GM19035 (cell line): ENCODE measurements around the gene ECHS1.

ENCODE experiments used
- ATAC-seq: cut with Tn5 transposase; IDR thresholded peaks from one replicate; pipeline ENCODE4 v1.9.1; 2021; ENCODE audit not compliant: unreplicated experiment

ECHS1 gene

DNA sequence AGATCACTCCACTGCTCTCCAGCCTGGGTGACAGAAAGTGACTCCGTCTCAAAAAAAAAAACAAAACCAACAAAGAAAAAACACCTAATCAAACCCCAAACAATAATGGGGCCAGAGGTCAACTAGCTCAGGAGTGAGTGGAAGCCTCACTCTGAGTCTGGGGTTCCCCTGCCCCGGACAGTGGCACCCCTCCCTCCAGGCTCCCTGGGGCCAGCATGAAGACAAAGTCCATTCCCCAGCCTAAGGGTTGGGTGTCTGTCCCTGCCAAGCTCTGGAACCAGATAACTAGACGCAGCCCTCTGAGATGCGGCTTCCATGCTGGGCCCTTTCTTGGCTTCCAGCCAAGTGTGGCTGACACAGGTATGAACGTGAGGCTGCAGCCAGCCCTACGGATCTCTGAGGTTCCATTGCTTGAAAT lies 13.6 kb downstream of the ECHS1 start:
- no peak for ATAC-seq

DNA sequence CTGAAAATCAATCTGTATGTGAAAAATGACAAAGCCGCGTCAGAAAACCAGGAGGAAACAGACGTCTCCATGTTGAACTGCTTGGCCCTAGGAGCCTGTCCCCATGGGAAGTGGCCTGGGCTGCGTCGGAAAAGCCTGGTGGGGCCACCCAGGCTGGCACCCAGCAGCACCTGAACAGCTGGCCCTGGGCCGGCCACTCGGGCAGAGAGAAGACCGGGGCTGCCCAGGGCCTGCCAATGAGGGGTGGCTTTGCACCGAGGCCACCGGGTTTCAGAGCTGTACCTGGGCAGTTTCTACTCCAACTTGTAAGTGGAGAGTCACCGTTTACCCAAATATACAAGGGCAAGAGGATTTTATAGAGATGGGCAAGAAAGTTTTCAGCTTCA lies 14.2 kb downstream of the ECHS1 start:
- no peak for ATAC-seq

DNA sequence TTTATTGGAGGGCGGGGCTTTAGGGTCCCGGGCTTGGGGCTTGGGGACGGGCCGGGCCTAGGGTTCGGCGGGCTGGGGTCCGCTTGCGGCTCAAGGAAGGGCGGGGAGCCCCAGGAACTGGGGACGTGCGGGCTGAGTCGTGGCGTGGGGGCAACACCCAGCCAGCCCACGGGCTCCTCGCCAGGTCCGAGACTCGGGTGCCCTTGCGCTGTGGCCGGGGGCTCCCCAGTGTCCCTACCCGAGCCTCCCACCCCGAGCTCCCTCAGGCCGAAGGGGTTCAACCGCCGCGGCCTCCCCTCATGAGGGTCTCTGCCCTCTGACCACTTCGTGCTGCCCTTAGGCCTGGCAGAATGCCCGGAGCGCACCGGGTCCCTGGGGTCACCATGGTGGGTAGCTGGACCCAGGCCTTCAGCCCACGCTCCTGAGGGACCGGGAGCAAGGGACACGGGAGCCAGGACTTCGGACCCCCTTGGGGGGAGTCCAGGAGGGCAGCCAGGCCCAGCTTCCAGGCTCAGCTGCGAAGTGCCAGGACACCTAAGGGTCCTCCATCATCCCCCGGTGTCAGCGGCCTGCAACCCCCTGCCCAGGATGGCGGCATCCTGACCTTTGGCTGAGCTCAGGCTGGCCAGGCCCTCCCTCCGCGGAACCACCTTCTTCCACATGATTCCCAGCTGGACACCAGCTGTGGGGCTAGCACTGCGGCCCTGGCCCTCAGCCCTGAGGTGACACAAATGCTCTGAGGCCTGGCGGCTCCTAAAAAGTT lies 14.8 kb downstream of the ECHS1 start:
- ATAC-seq: no peak

DNA sequence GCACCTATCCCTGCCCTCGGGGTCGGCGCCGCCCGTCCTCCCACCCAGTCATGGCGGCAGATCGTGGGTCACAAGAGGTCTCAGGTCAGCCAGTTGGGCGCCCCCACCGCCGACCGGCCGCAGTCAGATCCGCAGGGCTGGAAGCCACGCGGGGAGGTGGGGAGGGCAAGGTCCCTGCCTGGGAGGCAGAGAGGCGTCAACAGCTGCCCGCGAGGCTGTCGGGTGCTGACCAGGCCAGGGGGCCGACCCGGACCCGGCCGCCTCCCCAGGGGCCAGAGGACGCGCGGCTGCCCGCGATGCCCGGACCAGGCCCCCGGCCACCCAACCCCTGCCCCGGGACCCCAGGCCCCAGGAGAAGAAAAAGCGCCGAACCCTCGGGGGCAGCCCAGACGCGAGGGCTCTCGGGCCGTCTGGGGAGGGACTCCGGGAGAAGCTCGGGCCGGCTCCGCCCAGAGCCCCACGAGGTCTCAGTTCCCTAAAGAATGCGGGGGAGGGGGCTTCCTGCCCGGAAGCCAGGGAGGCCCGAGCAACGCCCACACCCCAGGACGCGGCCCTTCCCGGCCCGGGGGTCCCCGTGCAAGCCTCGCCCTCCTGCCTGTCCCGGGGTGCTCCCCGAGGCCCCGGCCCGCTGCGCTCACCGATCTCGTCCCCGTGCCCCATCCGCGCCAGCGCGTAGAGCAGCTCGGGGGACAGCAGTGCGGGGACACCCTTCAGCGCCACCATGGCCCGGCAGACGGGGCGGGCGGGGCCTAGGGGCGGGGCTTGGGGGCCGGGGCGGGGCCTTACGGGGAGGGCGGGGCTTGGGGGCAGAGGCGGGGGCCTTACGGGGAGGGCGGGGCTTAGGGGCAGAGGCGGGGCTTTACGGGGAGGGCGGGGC lies 15.6 kb downstream of the ECHS1 start, which contains the start of gene FUOM:
Gene FUOM (minus strand): TSS at position 735 of the 877 bp plus-strand sequence. CDS start 12 bp downstream, at position 723.
- ATAC-seq: peak; percentile 61

DNA sequence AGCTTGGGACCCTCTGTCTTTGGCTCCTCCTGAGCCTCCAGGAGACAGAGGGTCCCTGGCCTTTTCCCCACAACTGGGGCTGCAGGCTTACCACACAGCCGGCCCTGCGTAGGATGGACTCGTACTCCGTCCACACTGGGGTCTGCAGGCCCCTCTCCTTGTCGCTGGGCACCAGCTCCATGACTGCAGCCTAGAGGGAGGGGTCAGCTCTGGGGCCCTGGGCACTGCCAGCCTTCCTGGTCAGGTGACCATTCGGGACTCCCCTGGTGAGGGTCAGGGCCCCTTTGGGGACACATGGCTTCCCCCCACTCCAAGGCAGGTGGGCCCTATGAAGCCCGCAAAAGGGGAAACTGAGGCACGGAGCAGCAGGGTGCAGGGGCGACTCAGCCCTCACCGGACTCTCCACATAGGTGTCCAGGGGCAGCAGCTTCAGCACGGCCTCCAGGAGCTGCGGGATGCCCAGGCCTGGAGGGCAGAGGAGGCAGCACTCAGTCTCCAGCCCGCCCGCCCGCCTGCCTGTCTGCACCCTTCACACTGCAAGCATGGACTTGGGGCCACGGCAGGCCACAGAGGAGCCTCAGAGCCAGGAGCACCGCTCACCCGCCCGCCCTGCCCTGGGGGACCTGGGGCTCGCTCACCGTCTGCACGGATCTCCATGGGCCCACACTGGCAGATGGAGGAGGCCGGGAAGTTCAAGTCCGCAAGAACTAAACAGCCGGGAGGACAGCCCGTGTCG lies 16.4 kb downstream of the ECHS1 start:
- ATAC-seq: no peak

DNA sequence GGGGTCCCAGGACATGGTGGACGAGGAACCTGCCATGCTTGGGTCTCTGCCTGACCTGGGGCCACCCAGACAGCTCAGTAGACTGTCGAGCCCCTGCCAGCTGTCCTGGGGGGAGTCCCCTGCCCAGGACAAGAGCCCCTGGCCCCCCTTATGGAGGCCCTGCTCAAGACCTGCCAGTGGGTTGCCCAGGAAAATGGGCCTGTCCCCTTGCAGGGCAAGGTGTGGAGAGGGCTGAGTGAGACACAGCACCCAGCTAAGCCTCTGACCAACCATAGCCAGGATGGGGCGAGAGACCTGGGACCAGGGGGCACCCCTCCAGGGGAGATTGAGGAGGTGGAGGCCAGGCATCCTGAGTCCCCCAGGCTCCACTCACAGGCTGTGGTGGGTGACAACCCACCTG lies 17.2 kb downstream of the ECHS1 start:
- no peak for ATAC-seq

DNA sequence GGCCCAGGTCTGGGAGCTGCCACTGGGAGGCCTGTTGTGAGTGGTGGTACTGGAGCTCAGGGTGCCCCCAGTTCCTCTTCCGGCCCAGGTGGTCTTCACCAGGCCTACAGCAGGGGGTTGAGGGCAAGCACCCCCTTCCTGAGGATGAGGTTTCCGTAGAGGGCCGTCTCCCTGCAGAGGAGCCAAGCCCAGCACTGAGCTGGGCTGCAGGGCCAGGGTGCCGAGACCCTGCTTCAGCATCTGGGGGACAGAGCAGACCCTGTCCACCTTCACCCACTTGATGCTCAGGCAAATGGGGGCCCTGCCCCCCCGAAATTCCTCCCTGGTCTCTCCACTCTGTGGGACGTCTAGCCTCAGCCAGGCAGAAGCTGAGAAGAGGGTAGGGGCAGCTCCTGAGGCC lies 17.9 kb downstream of the ECHS1 start:
- ATAC-seq: no peak

DNA sequence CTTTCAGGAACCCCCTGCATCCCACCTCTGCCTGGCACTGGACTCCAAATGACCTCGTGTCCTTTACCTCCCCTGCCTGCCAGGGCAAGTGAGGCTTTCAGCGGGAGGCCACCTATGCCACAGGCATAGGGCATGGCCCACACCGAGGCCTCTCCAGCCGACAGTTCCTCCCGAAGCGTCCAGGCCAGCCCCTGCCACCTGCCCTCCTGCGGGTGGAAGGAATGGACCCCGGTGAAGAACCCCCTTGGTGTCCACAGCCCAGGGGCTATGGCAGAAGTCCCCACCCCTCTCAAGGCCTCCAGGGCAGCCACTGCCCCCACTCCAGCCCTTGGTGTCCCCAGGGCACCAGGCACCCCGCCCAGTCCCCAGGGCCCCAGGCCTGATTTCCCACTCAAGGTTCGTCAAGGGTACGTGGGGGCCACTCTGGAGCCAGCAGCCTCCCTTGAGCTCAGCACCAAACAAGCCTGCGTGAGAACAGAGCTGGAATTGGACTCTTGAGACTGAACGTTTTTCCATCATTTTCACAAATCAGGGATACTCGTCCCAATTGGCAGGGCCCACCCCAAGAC lies 18.4 kb downstream of the ECHS1 start:
- no peak for ATAC-seq

DNA sequence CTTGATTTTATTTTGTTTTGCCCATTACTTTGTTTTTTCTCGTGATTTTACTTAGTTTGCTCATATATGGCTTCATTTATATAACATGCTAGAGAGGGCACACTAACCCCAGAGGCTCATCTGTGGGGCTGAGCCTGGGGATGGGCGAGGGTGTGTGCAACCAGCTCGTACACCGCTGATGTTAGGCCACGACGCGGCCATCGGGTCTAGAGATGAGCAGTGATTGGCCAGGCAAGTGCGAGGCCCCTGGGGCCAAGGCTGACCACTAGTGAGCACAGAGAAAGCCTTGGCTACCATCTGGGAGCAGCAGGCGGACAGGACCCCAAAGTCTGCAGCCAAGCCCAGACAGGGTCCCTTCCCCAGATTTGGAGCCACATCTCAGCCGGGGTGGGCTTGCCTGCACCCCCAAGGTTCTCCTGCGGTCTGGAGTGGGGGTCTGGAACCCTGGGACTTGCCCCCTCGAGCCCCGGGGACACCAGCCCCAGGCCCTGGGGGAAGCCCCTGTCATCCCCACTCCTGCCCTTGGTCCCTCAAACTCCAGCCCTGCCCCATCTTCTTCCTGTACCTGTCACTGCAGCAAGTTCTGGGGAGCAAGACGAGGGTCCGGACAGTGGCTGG lies 19.1 kb downstream of the ECHS1 start:
- no peak for ATAC-seq

DNA sequence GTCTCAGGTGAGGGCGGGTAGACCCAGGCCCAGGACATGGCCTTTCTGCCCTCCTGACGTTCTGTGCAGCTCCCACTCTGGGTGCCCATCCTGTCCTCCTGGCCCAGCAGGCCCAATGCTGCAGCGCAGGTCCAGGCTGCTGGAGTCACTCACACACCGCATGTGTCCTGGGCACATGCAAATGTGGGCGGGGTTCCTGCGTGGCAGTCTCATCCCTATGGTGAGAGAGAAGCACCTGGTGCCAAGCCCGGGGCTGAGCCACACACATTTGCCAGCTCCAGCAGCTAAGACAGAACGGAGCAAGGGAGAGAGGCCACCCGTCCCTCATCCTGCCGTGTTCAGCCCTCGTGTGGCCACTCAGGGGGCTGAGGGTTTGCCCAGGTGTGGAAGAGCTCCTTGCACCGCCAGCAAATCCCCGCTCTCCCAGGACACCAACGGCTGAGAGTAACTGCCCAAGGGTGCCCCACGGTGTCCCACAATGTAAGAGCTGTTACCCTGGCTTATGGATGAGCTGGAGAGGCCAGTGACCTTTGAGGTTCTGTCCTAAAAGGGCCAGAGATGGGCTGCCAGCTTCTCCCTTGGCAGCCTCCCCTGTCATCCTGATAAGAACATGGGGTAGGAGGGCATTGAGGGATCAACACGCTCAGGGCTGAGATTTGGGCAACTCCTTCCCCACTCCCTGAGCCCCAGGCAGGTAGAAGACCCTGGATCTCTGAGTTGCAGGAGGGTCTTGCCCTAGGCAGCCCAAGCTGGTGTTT lies 19.8 kb downstream of the ECHS1 start:
- no peak for ATAC-seq

DNA sequence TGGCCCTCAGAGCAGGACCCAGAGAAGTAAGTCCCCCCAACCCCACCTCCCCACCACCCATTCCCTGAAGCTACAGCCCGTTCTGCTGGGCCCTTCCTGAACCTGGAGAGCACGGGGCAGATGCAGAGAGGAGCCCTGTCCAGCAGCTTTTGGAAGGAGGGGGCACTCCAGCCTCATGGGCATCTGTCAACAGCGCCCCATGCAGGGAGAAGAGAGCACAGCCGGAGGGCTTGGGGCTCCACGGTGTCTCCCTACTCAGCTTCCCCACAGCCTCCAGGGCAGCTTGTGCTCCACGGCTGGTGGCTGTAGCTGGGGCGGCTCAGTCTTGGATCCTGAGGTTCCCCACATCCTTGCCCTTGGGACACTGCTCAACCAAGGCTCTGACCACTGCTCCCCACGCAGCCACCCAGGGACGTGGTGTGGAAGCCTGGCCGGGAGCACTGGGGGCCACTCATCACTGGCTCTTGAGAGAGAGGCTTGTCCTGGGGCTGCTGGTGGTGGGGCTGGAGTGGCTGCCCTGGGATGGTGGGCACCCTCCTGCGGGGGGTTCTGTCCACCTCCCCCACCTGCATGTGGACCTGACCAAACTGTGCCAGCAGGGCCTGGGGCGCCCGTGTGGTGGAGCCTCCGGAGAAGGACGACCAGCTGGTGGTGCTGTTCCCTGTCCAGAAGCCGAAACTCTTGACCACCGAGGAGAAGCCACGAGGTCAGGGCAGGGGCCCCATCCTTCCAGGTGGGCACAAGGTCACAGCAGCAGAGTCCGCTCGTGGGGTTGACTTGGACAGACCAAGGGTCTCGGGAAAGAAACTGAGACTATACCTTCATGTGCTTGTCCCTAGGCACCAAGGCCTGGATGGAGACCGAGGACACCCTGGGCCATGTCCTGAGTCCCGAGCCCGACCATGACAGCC lies 21.5 kb downstream of the ECHS1 start:
- no peak for ATAC-seq

DNA sequence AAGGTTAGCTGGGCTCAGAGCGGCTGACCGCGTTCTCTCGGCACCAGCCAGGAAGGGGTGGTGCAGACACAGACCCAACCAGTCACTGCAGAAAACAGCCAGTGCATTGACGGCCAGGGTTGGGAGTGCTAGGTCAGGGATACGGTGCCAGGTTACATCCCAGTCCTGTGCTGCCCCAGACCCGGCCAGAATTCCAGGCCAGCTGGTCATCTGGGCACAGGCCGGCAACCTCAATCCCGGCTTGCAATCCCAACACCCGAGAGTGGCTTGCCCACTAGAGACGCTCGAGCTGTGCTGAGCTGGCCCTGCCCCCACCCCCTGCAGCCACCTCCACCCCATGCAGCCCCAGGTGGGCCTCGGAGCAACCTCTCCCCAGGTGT lies 22.2 kb downstream of the ECHS1 start:
- ATAC-seq: no peak

DNA sequence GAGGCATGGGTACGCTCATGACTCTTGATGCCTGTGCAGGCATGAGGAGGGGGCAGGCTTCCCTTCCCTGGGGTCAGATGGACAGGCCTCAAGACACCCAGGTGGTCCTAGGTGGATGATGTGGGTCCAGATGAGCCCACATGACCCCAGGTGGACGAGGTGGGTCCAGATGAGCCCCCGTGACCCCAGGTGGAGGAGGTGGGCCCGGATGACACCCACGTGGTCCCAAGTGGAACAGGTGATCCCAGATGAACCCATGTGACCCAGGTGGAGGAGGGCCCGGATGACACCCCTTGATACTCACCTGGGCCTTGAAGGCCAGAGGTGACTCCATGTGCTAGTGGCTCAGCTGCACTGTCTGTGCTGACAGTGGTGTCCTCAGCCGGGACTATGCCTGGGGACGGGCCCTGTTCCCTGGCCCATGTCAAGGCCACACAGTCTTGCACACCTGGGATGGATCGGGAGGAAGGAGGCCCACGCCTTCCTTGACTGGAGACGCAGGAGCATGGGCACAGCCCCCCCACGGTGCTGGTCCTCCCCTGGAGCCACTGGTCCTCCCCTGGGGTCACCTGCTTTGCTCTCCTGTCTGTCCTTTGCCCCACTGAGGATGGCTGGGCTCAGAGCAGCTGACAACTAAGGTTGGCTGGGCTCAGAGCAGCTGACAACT lies 22.7 kb downstream of the ECHS1 start:
- no peak for ATAC-seq

DNA sequence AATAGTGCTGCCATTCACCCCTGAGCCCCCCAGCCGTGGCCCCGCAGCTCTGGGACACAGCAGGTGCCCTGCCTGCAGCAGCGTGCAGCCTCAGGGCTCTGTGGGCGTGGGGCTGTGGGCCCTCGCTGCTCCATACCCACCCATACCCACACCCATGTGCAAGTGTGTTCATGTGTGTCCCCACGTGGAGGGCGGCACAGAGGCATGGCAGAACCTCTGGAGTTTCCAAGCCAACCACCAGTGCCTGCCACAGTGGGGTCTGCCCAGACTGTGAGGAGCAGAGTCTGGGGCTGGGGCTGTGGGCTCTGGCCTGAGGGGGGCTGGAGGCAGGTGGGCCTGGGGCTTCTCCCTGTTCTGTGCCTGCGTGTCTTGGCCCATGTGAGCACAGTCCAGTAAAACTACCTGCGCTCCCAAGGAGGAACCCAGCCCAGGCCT lies 23.6 kb downstream of the ECHS1 start:
- ATAC-seq: no peak

DNA sequence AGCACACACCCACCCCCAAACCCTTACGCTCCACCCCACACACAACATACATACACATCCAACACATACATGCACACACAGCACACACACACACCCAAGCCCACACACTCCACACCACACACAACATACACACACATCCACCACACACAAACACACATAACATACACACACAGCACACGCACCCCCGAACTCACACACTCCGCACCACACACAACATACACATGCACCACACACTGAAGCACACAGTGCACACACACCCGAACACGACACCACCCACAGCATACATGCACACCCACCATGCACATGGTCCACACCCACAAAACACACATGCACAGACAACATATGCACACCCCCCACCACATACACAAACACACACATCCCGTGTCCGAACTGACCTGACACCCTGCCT lies 24.0 kb downstream of the ECHS1 start:
- no peak for ATAC-seq

DNA sequence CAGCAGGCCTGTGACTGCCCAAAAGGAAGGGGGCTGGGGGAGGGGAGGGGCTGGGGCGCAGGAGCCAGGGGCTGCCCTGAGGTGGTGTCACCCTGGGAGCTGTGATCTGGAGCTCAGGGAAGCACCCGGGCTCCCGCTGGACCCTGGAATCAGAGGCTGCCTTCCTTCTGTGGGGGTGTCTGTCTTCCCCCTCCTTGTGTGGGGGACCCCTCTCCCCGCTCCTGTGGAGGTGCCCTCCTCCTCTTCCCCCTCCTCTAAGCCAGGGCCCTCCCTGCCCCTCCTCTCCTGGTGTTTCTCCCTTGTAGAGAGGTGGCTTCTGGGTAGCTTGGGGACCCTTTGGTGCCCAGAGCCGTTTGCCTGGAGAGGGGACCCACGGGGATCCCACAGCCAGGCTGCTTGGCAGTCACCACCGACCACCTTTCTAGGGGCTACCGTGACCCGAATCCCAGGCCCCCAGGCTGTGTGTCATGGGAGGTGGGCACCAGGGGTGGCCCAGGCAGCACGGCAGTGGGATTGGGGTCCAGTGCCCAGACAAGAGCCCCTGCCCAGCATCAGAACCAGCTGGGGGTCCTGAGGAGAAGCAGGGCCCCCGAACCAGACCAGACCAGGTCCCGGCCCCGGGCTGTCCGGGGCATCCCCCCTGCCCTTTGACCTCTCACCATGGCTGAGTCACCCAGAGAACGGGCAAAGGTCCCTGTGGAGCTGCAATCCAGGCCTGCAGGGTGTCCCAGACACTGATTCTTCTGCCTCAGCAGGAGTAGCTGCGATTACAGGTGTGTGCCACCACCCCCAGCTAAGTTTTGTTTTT lies 25.2 kb downstream of the ECHS1 start:
- no peak for ATAC-seq

DNA sequence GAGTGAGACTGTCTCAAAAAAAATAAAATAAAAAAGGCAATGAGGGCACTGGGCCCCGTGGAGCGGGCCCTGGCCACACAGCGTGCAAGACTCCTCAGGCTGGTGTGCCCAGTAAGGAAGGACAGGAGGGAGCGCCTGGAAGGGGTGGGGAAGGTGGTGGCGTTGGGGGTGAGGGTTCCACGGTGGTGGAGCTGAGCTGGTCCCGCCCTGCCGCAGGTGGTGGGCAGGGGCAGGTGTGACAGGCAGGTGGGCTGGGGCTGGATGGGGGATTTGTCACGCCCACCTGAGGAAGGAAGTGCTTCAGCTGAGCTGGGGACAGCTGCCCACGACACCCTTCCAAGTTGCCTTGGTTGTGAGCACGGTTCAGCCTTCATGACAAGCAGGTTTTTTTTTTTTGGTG lies 26.7 kb downstream of the ECHS1 start:
- no peak for ATAC-seq

DNA sequence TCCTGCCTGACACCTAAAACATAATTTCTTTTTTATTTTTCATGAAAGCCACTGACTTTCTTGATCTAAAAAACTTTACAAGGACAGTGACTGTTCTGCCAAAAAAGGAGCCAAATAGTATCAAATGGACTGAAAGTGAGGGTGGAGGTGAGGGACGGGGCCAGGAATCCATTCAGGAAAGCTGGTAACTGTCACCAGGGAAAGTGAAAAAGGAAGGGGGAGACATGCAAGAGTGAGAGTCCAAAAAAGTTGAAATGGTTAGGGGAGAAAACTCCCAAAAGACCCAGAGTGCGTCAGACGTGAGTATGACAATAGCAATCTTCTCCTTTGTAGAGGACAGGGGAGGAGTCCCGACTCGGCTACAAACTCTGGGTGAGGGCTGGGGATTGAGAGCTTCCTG lies 28.9 kb downstream of the ECHS1 start:
- ATAC-seq: no peak
